ENCODE results near the gene ANAPC1. TPM values are rescaled to one million over a fixed set of nuclear protein-coding genes. Genes with fewer than 3 reads are reported as not detected.
"Not testable (repeated sequence)": the region's sequence is repeated elsewhere in the genome, so short reads cannot be mapped to it uniquely, and the experiment has no call there.

Gene ANAPC1
- polyA plus RNA-seq, 3 donors = 4.2 to 12.4 (median 6.8) TPM

- H4K20me1 ChIP-seq (ENCODE audit: insufficient read depth, low read length); intact Hi-C loops (cut with micrococcal nuclease); H3K4me3 ChIP-seq (replicated peaks in 1 of 3; ENCODE audit: low read depth in 2 of 3, low read length in 3 of 3); H3K4me3 Mint-ChIP-seq; DNase-seq; H3K79me2 ChIP-seq (ENCODE audit: insufficient read depth, low read length); H3K27ac ChIP-seq (ENCODE audit: low read depth in 1 of 2, low read length in 2 of 2); H3K9me3 ChIP-seq (replicated peaks in 1 of 2; ENCODE audit: control insufficient read depth in 1 of 2, insufficient read depth in 1 of 2, low read length in 2 of 2); H3K4me1 ChIP-seq (ENCODE audit: control insufficient read depth in 1 of 2, insufficient read depth in 2 of 2, low read length in 2 of 2); H3K4me2 ChIP-seq (replicated peaks; ENCODE audit: extremely low read depth, low read length, poor library complexity, severe bottlenecking); H3K4me1 Mint-ChIP-seq; H3K9ac ChIP-seq (ENCODE audit: insufficient read depth, low read length, poor library complexity, severe bottlenecking); H2AFZ ChIP-seq (ENCODE audit: insufficient read depth, low read depth, low read length, poor library complexity, severe bottlenecking); H3K27ac Mint-ChIP-seq; H3K36me3 ChIP-seq (replicated peaks in 1 of 2; ENCODE audit: control insufficient read depth in 1 of 2, insufficient read depth in 2 of 2, low read length in 2 of 2); H3K36me3 Mint-ChIP-seq; H3K27me3 Mint-ChIP-seq (ENCODE audit: low read depth in 3 of 3); H3K27me3 ChIP-seq (ENCODE audit: control insufficient read depth in 2 of 2, insufficient read depth in 2 of 2, low read length in 2 of 2); H3K9me3 Mint-ChIP-seq: not testable (repeated sequence)
- WGBS (ENCODE audit: insufficient coverage) = no CpG with 5 or more reads among the region's 3 CpGs
Observed at GRCh38 chr2:111752533-111752932, 131.5 kb downstream of the ANAPC1 start.

- not testable (repeated sequence) for H3K79me2 ChIP-seq (ENCODE audit: insufficient read depth, low read length); H3K27me3 Mint-ChIP-seq (ENCODE audit: low read depth in 3 of 3)
- WGBS (ENCODE audit: insufficient coverage) = no CpG with 5 or more reads among the region's 1 CpG
Observed at GRCh38 chr2:111750641-111751040, 133.4 kb downstream of the ANAPC1 start.

GRCh38 chr2:111748429-111748828 is 135.6 kb downstream of the ANAPC1 start:
- H3K36me3 ChIP-seq (replicated peaks in 1 of 2; ENCODE audit: control insufficient read depth in 1 of 2, insufficient read depth in 2 of 2, low read length in 2 of 2); H3K9me3 Mint-ChIP-seq; H4K20me1 ChIP-seq (ENCODE audit: insufficient read depth, low read length); H3K4me3 Mint-ChIP-seq; H3K9ac ChIP-seq (ENCODE audit: insufficient read depth, low read length, poor library complexity, severe bottlenecking); H3K27ac ChIP-seq (ENCODE audit: low read depth in 1 of 2, low read length in 2 of 2); H3K27me3 ChIP-seq (ENCODE audit: control insufficient read depth in 2 of 2, insufficient read depth in 2 of 2, low read length in 2 of 2); H3K79me2 ChIP-seq (ENCODE audit: insufficient read depth, low read length); intact Hi-C loops (cut with micrococcal nuclease); H3K4me3 ChIP-seq (replicated peaks in 1 of 3; ENCODE audit: low read depth in 2 of 3, low read length in 3 of 3); H3K27ac Mint-ChIP-seq; H3K4me1 ChIP-seq (ENCODE audit: control insufficient read depth in 1 of 2, insufficient read depth in 2 of 2, low read length in 2 of 2); H3K4me1 Mint-ChIP-seq; H3K27me3 Mint-ChIP-seq (ENCODE audit: low read depth in 3 of 3); DNase-seq; H2AFZ ChIP-seq (ENCODE audit: insufficient read depth, low read depth, low read length, poor library complexity, severe bottlenecking); H3K4me2 ChIP-seq (replicated peaks; ENCODE audit: extremely low read depth, low read length, poor library complexity, severe bottlenecking); H3K9me3 ChIP-seq (replicated peaks in 1 of 2; ENCODE audit: control insufficient read depth in 1 of 2, insufficient read depth in 1 of 2, low read length in 2 of 2); H3K36me3 Mint-ChIP-seq: not testable (repeated sequence)
- 100% methylated on average over 1 of the region's 4 CpGs for WGBS (ENCODE audit: insufficient coverage)

More at GRCh38 chr2:111750641-111751040, 133.4 kb downstream of the ANAPC1 start:
- H3K27ac ChIP-seq (ENCODE audit: low read depth in 1 of 2, low read length in 2 of 2); H3K4me3 ChIP-seq (replicated peaks in 1 of 3; ENCODE audit: low read depth in 2 of 3, low read length in 3 of 3); H3K4me1 Mint-ChIP-seq; H2AFZ ChIP-seq (ENCODE audit: insufficient read depth, low read depth, low read length, poor library complexity, severe bottlenecking); H3K36me3 ChIP-seq (replicated peaks in 1 of 2; ENCODE audit: control insufficient read depth in 1 of 2, insufficient read depth in 2 of 2, low read length in 2 of 2); H4K20me1 ChIP-seq (ENCODE audit: insufficient read depth, low read length); H3K4me3 Mint-ChIP-seq; H3K9ac ChIP-seq (ENCODE audit: insufficient read depth, low read length, poor library complexity, severe bottlenecking); H3K27me3 ChIP-seq (ENCODE audit: control insufficient read depth in 2 of 2, insufficient read depth in 2 of 2, low read length in 2 of 2); H3K9me3 ChIP-seq (replicated peaks in 1 of 2; ENCODE audit: control insufficient read depth in 1 of 2, insufficient read depth in 1 of 2, low read length in 2 of 2); H3K9me3 Mint-ChIP-seq; DNase-seq; H3K27ac Mint-ChIP-seq; H3K4me2 ChIP-seq (replicated peaks; ENCODE audit: extremely low read depth, low read length, poor library complexity, severe bottlenecking); H3K4me1 ChIP-seq (ENCODE audit: control insufficient read depth in 1 of 2, insufficient read depth in 2 of 2, low read length in 2 of 2); intact Hi-C loops (cut with micrococcal nuclease); H3K36me3 Mint-ChIP-seq: not testable (repeated sequence)

All from CD14-positive monocyte (primary cell).